ENCODE results near the gene P2RX5.
A peak's percentile ranks its signal among the peaks of the same experiment; 100 is the strongest.
"Not testable (repeated sequence)": the region's sequence is repeated elsewhere in the genome, so short reads cannot be mapped to it uniquely, and the experiment has no call there.

Gene P2RX5

GRCh38 chr17:3718201-3718600 lies 22.2 kb upstream of the P2RX5 start:
- intact Hi-C loops (cut with DNase I) = no loop called here

GRCh38 chr17:3715296-3715695 lies 19.3 kb upstream of the P2RX5 start:
- intact Hi-C loops (cut with DNase I) = no loop called here
- peak in 14 of 42 donors; percentile 16 to 65 (median 44) for DNase-seq

More at GRCh38 chr17:3718201-3718600, 22.2 kb upstream of the P2RX5 start:
- no peak for DNase-seq

GRCh38 chr17:3712811-3713463 lies 17.0 kb upstream of the P2RX5 start:
- intact Hi-C loops (cut with DNase I) = no loop called here
- no peak for DNase-seq

GRCh38 chr17:3710951-3711383 lies 15.0 kb upstream of the P2RX5 start:
- peak in 1 of 42 donors; percentile 49 for DNase-seq
- intact Hi-C loops (cut with DNase I) = no loop called here

GRCh38 chr17:3708366-3708765 lies 12.4 kb upstream of the P2RX5 start:
- intact Hi-C loops (cut with DNase I) = no loop called here
- no peak for DNase-seq

DNA sequence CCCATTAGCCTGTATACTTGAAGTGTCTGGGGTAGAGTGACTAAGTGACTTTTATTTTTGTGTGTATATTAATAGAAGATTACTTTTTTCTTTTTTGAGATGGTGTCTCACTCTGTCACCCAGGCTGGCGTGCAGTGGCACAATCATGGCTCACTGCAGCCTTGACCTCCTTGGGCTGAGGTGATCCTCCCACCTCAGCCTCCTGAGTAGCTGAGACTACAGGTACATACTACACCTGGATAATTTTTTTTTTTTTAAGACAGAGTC lies 9.7 kb upstream of the P2RX5 start:
- DNase-seq; intact Hi-C loops (cut with DNase I): not testable (repeated sequence)

- intact Hi-C loops (cut with DNase I) = no loop called here
- no peak for DNase-seq
Measured at GRCh38 chr17:3704931-3705717, 9.2 kb upstream of the P2RX5 start.

GRCh38 chr17:3702041-3702539 lies 6.1 kb upstream of the P2RX5 start:
- DNase-seq; intact Hi-C loops (cut with DNase I): not testable (repeated sequence)

GRCh38 chr17:3699951-3700350 lies 4.0 kb upstream of the P2RX5 start:
- intact Hi-C loops (cut with DNase I) = no loop called here
- no peak for DNase-seq

- no peak for DNase-seq
- intact Hi-C loops (cut with DNase I) = no loop called here
Measured at GRCh38 chr17:3698139-3698538, 2.2 kb upstream of the P2RX5 start.

GRCh38 chr17:3697103-3697476 lies 1.1 kb upstream of the P2RX5 start:
- DNase-seq = peak in 37 of 42 donors; percentile 20 to 84 (median 57)

DNA sequence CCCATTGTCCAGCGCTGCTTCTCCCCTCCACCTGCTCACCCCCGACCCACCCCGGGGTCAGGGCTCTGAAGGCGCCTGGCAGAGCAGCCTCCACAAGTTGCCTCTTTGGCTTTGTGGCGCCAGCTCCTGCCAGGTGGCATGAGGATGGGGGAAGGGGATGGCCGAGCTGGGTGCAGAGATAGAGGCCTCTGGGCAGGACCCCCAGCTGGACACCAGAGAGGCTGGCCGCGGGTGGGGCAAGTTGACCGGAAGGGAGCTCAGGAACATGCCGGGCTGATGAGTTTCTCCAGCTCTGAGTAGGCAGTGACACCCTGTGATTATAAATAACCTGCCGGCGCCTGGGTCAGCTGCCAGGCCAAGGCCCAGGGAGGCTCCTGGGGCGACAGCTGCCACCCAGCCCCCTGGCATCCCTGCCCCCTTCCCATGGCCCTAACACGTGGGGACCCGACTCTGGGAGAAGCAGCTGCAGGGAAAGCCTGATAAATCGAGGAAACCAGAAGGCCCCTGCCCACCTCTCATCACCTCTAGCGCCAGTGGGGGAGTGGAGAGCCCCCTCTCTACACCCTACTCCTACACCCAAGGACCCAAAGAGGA lies 729 bp downstream of the P2RX5 start:
- intact Hi-C loops (cut with DNase I) = no loop called here
- DNase-seq = peak in 1 of 42 donors; percentile 13

More at GRCh38 chr17:3697103-3697476, 1.1 kb upstream of the P2RX5 start:
- intact Hi-C loops (cut with DNase I) = no loop called here

DNA sequence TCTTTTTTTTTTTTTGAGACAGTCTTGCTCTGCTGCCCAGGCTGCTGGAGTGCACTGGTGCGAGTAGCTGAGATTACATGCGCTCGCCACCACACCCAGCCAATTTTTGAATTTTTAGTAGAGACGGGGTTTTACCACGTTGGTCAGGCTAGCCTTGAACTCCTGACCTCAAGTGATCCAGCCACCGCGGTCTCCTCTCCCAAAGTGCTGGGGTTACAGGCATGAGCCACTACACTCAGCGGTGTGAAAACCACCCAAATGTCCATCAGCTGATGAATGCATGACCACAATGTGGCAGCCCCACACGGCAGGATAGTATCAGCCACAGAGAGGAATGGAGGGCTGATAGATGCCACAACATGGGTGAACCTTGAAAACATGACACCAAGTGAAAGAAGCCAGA lies 2.1 kb downstream of the P2RX5 start:
- intact Hi-C loops (cut with DNase I) = no loop called here
- no peak for DNase-seq

DNA sequence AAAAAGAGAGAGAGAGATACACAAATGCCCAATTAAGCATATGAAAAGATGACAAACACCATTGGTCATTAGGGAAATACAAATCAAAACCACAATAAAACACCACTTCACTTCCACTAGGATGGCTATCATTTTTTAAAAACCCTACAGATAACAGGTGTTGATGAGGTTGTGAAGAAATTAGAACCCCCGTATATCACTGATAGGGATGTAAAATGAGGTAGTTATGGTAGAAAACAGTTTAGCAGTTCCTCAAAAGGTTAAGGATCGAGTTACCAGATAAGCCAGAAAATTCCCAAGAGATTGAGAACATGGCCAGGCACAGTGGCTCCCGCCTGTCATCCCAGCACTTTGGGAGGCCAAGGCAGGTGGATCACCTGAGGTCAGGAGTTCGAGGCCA lies 2.8 kb downstream of the P2RX5 start:
- DNase-seq = no peak
- intact Hi-C loops (cut with DNase I) = no loop called here

GRCh38 chr17:3692346-3692745 lies 3.6 kb downstream of the P2RX5 start:
- intact Hi-C loops (cut with DNase I) = no loop called here
- DNase-seq = peak in 1 of 42 donors; percentile 51

DNA sequence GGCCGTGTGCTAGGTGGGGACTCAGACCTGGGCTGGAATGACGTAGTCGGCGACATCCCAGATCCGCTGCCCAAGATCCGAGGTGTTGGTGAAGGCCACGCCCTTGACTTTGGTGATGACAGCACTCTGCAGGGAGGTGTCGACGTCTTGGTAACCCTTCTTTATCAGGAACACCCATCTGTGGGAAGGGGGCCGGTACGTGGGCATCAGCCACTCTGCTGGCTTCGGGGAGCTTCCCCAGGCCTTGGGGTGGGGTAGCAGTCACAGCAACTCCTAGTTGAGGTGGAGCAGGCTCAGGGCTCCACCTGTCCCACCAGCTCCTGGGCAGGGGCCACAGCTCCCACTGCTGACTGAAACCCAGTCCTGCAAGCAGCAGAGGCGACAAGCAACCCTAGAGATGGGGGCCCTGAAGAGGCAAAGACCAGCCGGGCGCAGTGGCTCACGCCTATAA lies 4.3 kb downstream of the P2RX5 start:
- intact Hi-C loops (cut with DNase I) = no loop called here
- DNase-seq = no peak

- DNase-seq = no peak
- intact Hi-C loops (cut with DNase I) = no loop called here
Measured at GRCh38 chr17:3690094-3690715, 5.8 kb downstream of the P2RX5 start.

DNA sequence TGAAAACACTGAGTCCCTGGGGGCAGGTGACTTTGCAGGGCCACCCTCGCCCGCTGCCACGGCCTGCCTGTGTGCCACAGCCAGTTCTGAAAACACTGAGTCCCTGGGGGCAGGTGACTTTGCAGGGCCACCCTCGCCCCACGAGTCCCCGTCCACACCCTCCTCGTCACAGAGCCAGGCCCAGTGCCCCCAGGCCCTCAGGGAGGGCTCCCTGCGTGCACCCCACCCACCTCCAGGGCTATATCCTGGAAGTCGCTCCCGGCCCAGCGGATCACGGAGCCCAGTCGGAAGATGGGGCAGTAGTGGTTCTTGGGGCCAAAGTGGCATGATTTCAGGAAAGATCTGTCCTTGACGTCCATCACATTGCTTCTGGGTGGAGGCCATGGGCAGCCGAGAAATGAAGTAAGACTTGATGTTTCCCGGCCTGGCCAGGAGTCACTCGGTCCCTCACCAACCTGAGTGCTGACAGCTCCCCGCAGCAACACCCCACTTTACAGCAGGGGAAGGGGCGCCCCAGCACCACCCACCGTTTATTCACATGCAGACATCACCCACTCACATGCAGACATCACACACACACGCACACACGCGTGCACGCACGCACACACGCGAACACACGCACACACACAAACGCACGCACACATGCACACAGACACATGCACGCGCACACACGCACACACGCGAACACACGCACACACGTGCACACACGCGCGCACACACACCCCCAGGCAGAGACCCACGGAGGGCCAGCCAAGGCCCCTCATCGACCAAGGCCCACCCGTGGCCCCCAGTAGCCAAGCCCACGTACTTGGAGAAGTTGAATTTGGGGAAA lies 6.5 kb downstream of the P2RX5 start:
- intact Hi-C loops (cut with DNase I) = no loop called here

DNA sequence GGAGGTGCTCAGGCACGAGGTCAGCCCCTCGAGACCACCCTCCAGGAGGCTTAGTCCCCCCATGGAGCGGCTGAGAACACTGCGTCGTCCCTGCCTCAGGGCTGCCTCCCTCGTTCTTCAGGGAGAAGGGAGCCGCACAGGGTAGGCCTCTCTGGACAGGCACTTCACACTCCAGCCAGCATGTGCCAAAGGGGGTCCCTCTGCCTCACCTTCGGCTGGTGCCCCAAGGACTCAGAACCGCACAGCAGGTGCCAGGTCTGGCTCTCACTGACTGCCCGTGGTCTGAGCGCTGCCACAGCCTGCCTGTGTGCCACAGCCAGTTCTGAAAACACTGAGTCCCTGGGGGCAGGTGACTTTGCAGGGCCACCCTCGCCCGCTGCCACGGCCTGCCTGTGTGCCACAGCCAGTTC lies 7.1 kb downstream of the P2RX5 start:
- intact Hi-C loops (cut with DNase I) = no loop called here
- no peak for DNase-seq

More for the DNA sequence above, 6.5 kb downstream of the P2RX5 start:
- DNase-seq = no peak
